Activated CD8-positive, alpha-beta memory T cell treated with anti-CD3 and anti-CD28 coated beads, Interleukin-2, amount 50 U/mL, for 1 hour (primary cell): ENCODE measurements around the gene PRODH2.
A peak's percentile ranks its signal among the peaks of the same experiment; 100 is the strongest.

ENCODE experiments used
- DNase-seq: peaks from one replicate; pipeline ENCODE4 v3.0.0-alpha.2; 2020; ENCODE audit errors: extremely low read depth

The PRODH2 gene

DNA sequence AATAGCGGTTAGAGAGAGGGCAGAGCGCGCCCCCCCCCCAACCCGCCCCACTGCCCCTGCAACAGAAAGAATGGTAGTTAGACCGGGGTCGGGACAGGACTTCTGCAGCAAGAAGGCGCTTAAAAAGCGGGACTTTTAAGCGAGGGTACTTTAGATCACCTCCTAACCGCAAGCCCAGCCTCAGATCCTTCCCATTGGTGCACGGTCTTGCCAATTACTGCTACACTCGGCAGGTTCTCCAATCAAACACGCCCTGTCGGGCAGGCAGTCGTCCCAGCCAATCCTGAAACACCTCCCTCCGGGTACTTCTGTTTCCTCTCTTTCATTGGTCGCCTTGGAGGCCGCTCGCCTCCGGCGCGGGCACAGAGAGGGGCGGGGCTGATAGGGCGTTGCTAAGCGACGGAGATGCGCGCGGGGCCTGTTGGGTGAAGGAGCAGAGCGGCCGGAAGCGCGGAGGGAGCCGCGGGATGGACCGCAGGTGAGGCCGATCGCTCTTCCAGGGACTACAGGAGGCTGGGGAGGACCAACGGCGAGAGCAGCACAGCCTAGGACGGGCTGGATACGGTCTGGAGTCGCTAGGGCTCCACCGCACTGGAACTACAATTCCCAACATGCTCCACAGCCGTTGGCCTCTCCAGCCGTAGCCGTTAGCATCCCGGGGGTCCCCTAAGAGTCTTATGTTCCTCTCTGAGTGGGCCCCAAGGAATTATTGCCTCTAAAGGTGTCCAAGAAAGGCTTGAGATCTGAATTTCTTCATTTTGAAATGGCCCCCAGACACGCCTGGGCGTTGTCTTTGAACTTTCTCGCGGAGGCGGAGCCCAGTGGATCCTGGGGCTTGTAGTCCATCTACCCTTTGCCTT is 54.7 kb downstream of the PRODH2 start, which contains the start of gene PROSER3:
TSS of gene PROSER3 (plus strand) at position 428 of the 860 bp plus-strand sequence. CDS start at position 468, 40 bp downstream.
- peak; percentile 97 for DNase-seq

DNA sequence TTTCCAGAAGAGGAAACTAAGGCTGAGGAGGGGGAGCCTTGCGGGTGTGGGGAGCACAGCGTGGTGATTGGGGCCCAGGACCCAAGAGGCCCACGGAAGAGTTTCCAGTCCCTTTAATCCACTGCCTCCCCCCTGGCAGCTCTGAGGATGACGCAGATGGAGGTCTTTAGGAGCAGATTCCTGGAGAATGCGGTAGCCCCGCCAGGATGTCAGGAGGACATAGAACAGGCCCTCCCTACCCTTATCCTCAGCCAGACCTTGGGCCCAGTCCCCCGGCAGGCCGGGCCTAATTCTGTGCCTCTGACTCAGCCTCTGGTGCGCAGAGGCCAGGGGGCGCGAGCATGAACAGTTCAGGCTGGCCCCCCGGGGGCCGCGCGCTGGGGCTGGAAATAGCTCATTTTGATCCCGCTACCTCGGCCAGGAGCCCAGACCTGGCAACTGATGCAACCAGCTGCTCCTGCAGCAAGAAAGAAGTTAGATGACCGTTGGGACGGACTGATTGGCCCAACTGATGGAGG is 55.4 kb downstream of the PRODH2 start:
- DNase-seq, result no peak

DNA sequence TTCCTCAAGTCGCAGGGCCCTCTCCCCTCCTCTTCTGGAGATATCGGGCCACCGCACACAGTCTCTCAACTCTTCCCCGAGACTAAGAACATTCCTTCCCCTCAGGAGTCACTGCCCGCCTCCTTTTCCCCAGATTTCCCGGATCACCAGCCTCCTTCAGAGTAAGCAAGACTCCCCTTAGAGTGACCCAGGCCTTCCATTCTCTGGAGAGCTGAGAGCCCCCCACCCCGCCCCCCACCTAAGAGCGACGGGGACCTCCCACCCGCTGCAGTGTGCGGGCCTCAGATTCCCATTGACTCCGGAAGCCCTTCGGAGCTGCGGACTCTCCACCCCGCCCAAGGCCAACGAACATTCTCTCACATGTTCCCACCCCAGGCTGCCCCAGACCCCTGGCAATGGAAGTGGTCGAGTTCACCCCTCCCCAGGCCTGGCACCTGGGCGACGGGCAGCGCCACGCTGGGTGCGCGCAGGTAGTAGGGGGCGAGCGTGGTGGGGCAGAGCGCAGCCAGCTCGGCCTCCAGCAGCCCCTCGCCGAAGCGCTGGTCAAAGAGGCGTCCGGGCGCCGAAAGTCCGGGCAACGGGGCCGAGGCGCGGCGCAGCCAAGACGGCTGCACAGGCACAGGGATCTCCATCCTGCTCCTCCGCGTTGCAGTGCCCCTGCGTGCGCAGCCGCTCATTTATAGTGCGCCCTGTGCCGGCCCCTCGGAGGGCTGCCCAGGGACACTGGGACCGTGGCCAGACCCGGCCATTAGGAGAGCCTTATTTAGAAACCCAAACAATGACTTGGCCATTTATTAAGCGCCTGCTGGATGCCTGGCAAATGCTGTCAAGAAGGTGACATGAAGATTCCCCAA is 56.0 kb downstream of the PRODH2 start, which contains the start of gene HSPB6:
TSS of gene HSPB6 (minus strand) at position 653 of the 854 bp plus-strand sequence. CDS start at position 632, 21 bp downstream.
- no peak for DNase-seq

DNA sequence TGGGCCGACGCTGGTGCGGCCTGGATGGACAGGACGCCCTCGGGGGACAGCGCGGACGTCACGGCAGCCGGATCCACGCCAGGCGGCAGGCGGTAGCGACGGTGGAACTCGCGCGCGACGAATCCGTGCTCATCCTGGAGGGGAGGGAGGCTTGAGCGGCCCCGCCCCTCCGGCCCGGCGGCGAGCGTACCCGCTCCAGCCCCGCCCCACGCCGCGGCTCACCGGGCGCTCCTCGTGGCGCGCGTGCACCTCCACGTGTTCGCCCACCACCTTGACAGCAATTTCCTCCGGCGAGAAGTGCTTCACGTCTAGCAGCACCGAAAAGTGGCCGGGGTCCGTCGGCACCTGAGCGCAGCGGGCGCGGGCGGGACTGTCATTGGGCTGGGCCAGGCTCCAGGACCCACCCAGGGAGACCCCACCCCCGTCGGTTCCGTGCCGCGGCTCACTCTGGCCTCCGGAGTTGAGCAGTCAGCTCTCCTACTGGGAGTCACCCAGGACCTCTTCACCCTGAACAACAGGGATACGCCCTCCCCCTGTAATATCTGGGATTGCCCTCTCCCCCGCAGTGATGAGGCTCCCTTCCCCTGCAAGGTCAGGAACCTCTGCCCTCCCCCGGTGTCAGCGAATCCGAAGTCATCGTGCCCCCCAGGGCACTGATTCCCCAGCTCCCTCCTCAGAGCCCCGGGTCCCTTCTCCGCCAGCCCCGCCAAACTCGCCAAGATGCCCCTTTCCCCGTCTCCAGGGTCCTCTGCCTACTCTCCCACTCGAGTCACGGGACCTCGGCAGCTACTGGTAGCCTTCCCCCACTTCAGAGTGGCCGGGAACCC is 56.9 kb downstream of the PRODH2 start:
- no peak for DNase-seq

DNA sequence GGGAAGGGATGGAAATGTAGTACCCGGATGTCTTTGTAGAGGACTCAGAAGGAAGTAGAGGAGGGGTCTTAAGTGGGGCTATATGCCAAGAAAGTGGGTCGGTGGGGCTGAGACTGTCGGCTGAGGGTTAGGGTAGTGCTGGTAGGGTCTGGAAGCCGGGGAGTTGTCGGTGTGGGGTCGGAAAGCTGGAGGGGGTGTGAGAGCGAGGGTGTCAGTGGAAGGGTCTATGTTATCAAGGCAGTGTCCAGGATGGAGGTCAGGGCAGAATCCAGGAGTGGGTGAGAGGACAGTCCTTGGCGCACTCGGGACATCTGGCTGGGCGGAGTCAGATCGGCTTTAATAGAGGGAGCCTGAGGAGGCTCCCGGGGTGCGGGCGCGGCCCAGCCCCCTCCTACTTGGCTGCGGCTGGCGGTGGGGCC is 57.5 kb downstream of the PRODH2 start:
- DNase-seq, result no peak

DNA sequence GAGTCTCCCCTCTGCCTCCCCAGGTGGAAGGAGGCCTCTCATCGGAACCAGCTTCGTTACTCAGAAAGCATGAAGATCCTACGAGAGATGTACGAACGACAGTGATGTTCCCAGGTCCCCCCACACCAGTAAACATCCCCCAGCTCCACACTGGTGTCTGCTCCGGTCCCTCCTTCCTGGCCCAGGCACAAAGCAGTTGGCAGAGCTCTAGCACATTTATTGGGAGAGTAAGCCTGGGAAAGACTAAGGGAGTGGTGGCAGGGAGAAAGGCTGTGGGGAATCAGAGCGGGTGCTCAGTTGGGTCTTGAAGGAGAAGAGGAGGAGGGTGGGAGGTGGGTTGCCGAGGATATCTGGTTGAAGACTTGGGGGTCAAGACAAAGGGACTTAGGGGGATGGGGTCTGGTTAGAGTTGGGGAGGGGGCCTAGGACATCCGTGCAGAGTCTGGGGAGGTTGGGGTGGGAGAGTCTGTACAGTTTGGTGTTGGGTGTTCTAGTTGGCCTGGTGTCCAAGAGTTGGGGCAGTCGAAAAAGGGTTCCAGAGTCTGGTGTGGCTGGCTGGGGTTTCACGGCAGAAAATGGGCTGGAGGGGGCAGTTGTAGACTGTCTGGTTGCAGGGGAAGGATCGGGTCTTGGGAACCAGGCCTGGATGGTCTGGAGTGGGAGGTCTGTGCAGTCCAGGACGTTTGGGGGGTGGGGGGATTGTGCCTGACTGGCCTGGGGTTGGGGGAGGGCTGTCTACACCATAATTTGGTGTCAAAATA is 58.1 kb downstream of the PRODH2 start:
- no peak for DNase-seq

DNA sequence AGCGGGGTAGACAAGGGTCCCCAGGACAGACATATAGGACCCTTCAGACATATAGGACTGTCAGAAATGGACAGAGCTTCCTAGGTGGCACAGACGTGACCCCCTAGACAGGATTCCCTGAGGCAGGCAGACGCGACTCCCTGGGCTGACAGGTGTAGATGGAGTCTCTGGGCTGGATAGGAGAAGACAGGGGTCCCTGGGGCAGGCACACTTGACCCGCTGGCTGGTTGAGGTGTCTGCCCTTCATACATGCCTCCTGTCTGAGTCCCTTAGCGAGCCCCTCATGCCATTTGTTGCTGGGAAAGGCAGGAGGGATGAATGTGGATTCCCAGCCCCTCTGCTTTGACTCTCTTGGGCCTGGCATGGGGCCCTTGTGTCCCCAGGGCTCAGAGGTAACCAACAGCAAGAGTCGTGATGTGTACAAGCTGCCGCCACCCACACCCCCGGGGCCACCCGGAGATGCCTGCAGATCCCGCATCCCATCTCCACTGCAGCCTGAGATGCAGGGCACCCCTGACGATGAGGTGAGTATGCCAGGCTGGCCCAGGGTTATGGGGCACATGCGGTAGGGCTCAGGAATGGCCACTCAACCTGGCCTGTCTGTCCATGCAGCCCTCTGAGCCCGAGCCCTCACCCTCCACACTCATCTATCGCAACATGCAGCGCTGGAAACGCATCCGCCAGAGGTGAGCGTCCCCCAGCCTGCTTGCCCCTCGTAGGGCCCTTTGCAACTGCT is 58.8 kb downstream of the PRODH2 start:
- DNase-seq, result no peak

DNA sequence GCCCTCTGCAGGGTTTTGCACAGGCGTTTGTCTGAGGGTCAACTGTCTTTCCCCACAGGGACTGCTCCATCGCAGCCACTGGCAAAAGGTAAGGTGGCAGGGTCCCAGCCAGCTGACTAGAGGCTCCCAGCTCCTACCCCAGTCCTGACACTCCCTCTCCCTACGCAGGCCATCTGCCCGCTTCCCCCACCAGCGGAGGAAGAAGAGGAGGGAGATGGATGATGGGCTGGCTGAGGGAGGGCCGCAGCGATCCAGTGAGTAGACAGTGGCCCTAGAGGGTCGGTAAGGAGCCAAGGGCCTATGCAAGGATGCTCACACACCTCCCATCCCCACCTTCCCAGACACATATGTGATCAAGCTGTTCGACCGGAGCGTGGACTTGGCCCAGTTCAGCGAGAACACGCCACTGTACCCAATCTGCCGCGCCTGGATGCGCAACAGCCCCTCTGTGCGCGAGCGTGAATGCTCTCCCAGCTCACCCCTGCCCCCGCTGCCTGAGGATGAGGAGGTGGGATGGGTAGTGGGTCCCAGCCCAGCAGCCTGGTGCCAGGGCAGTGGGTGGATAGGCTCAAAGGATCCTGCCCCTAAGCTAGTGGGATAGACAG is 59.8 kb downstream of the PRODH2 start:
- DNase-seq, result no peak

DNA sequence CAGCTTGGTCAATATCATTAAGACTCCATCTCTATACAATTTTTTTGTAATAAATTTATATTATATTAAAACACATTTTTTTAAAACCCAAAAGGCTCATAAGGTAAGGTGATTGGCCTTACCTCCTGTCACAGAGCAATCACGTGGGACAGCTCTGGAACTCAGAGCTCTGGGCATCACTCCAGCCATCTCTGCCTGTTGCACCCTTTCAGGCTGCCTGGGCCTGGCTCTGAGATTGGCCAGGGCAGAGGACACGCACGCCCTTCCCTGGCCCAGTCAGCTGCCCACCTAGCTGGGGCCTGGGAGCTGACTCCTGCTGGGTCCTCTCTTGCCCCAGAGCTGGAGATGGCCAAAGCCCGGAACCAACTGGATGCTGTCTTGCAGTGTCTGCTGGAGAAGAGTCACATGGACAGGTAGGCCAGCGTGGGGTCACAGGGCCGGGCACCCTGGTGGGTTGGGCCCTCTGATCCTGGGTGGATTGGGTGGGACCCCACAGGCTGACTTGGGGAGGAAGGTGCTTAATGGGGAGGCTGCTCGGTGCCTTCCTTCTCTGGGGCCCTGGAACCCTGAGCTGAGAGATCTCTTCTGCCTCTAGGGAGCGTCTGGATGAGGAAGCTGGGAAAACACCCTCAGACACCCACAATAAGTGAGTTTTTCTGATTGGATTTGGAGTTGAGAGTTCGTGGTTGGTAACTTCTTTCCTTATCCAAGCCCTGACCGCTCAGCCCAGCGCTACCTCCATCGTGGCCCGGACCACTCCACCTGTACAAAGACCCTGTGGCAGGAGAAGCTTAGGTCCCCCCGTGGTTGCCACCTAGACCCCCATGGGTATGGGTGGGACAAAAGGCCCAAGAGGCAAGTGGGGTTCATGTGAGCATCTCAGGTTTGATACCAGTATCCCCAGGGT is 60.6 kb downstream of the PRODH2 start:
- no peak for DNase-seq

DNA sequence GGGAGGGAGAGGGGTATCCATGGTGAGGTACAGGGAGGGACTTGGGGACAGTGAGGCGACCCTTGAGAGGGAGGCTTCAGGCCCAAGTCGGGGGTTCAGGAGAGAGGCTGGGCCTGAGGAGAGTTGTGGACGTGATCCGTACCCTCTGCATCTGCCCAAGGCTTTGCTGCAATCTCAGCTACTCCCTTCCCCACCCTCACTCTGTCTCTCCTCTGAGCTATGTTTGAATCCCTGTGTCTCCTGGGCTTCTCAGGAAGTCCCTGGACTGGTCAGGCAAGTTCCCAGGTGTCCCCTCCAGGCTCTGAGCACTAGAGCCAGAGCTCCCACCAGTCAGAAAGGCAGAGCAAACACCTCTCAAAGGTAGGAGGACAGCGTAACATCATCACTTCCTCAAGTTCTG is 62.5 kb downstream of the PRODH2 start:
- DNase-seq, result no peak
